Activated CD4-positive, alpha-beta T cell treated with anti-CD3 and anti-CD28 coated beads for 4 hours (primary cell): ENCODE results near the gene OPRM1.

Experiments used
- DNase-seq, 2 donors: peaks; one replicate each; pipeline ENCODE4 v3.0.0-alpha.2; 2020

The OPRM1 gene

DNA sequence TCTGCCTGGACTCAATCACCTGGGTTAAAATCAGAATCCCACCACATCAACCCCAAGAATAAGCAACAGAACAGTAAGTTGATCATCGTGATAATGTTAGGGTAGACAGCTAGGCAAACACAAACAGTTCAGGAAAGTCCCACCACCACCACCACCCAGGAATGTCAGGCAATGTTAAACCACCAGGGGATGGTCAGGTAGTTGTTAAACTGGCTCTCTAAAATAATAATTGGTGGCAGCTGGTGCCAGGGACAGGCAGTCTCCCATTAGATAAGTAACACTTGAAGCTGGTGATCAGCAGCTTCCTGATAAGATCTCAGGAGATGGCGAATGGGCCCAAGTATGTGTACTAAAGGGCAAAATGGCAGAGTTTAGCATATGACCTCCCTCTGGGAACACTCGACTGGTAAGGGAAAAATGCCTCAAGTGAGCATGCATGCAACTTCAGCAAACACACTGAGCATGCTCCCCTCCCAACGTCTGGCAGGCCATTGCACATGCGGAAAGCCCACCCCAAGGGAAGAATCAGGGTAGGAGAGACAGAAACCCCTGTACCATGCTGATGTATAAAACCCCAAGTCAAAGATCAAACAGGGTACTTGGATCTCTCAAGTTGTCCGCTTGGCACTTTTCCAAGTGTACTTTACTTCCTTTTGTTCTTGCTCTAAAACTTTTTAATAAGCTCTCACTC lies 250.9 kb downstream of the OPRM1 start:
- no peak for DNase-seq

DNA sequence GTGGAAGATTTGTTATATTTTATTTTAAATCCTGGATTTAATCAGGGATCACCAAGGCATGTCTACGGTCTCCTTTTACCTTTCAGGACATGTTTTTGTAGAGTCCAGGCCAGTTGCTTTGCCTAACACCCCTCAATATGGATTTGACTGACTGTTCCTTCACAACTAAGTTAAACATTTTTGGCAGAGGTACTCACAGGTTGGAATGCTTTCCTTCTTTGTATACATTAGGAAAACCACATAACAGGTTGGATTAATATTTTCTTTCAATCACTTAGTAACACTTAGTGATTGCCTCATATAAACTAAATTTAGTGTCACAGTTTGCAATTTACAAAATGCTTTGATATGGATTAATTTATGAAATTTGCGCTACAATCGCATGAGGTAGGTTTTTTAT lies 253.0 kb downstream of the OPRM1 start:
- DNase-seq, result no peak

DNA sequence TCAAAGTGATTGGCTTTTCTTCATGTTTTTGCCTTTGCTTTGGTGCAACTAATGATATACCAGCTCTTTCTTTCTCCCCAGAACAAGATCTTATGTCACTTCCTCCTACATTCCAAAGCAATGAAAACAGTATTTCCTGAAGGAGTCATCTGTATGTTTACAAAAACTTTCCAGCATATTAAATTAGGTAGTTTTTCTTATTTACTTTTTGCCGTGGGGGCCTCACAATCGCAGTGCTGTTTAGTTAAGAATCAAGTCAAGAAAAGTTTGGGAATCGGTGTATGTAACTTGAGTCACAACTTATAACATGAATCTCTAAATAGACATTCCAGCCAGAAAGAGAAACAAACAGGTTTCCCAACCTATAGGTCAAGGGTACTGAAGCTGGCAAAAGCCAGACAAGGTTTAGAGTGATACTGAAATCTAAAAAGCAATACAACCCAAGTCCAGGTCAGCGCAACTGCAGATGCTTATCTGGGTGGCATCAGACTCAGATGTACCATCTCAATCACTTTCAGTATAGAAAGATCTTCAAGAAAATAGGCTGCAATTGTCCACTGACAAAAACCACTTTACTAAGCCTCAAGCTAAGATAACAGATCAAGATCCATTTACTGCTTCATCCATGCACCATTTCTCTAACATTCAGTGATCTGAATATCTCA lies 253.9 kb downstream of the OPRM1 start:
- no peak for DNase-seq

DNA sequence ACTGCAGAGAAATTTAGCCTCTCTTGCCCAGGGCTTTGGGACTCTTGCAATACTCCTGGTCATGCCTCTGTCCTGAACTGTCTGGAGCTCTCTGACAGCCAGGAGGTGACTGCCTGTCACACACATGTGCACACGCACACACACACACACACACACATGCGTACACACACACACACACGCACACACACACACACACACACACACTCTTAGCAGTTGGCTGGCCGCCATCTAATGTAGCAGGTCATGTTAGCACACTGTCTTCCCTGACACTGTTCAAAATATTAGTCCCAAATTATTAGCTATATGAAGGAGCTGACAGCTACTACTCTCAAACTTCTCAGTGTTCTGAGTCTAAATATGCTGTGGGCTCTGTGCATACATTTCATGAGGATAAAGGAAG lies 256.7 kb downstream of the OPRM1 start:
- no peak for DNase-seq
